ENCODE data around the gene RARA.

RARA gene

DNA sequence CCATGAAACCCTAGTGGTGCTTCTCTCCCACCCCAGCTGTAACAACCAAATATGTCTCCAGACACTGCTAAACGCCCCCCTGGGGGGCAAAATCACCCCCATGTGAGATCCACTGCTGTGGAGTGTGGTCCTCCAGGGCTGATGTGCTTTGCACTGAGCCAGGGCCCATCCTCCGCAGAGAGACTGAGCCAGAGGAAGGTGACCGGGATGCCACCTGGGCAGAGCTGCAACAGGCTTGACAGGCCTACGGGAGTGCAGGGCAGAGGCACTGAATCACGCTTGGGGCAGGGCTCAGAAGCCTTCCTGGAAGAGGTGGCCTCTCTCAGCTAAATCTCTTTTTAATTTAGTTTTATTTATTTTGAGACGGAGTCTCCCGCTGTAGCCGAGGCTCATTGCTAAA, 51.1 kb downstream of the RARA start:
- Histone ChIP-seq H3K4ac (ENCODE audit: low read depth in 1 of 2, low read length in 2 of 2) (no peak overlapping the region), H3K4me3 (ENCODE audit: insufficient read depth in 1 of 2, low read depth in 1 of 2, low read length in 2 of 2) (no peak overlapping the region), H3K23ac (ENCODE audit: low read length in 2 of 2) (no peak overlapping the region), H3K79me1 (replicated peaks; ENCODE audit: low read length, poor library complexity, severe bottlenecking) (peaks cover 3% of the 10 kb centered on the region), H3K9ac (ENCODE audit: low read length) (no peak overlapping the region), H3K27me3 (ENCODE audit: control insufficient read depth in 1 of 2, insufficient read depth in 1 of 2, low read length in 2 of 2) (no peaks in the 10 kb centered on the region), H3K4me2 (ENCODE audit: low read length, poor library complexity, severe bottlenecking) (no peak overlapping the region), H3K9me3 (ENCODE audit: control insufficient read depth, low read length) (no peaks in the 10 kb centered on the region), H2BK120ac (ENCODE audit: low read depth, low read length) (no peak overlapping the region), H2BK5ac (ENCODE audit: low read depth, low read length, poor library complexity, severe bottlenecking) (no peak overlapping the region), H3K27ac (ENCODE audit: low read length, poor library complexity, severe bottlenecking) (no peak overlapping the region), H3K36me3 (ENCODE audit: control insufficient read depth in 1 of 2, insufficient read depth in 2 of 2, low read depth in 1 of 2, low read length in 2 of 2) (peaks cover 12 to 28% of the 10 kb centered on the region in 2 experiments), H2AFZ (ENCODE audit: low read depth, low read length) (no peak overlapping the region), H2AK5ac (ENCODE audit: low read length, severe bottlenecking) (no peak overlapping the region), H2BK15ac (ENCODE audit: low read depth, poor library complexity, severe bottlenecking) (no peak overlapping the region), H4K91ac (ENCODE audit: low read length) (no peak overlapping the region), H3K4me1 (ENCODE audit: control insufficient read depth, insufficient read depth, low read depth, low read length) (peaks cover 27% of the 10 kb centered on the region), H4K8ac (ENCODE audit: low read length) (no peak overlapping the region), H3K14ac (ENCODE audit: low read length in 2 of 2) (no peak overlapping the region), H3K18ac (ENCODE audit: low read depth in 1 of 2, low read length in 2 of 2) (no peak overlapping the region), H2BK12ac (ENCODE audit: low read length in 2 of 2) (no peak overlapping the region)
- 75% methylated on average over 5 of the region's 8 CpGs for WGBS
- no peak for DNase-seq

DNA sequence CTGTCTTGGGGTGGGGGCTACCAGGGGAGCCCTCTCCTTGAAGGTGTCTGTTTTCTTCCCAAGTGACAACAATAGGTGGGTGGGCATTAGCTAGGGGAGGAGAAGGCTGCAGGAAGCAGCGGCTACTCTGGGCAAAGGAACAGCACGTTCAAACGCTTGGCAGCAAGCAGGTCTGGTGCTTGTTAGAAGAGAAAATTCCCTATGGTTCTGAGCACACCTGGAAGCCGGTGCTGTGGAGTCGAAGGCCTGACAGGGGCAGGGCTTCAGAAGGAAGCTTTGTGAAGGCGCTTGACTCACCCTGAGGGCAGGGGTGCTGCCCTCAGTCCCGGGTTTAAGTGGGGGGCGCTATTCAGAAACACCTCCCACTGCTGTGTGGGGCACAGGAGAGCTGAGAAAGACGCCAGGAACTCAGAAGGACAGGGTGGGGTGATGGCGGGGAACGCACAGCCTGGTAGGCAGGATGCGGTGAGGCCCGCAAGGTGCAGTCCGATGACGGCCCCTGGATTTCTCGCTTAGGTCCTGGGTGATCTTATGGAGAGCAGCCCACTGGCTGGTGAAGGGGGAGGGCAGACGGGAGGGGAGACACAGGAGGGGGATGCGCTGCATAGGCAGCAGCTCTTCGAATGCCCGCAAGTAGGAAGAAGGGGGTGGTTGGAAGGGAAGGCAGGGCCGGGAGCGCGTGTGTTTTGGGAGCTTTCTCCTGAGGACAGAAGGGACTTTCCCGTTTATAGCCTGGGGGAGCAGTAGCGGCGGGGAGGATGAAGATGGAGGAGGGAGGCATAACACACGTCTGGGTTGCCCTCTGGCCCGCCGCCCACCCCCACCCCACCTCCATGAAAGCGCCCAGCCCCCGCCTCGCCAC, 52.3 kb downstream of the RARA start:
- no peak overlapping the region for H2AK5ac ChIP-seq (ENCODE audit: low read length, severe bottlenecking)
- H3K4me3 ChIP-seq (ENCODE audit: insufficient read depth in 1 of 2, low read depth in 1 of 2, low read length in 2 of 2) = no peak overlapping the region
- no peak overlapping the region for H2BK15ac ChIP-seq (ENCODE audit: low read depth, poor library complexity, severe bottlenecking)
- H3K14ac ChIP-seq (ENCODE audit: low read length in 2 of 2) = no peak overlapping the region
- H3K36me3 ChIP-seq (ENCODE audit: control insufficient read depth in 1 of 2, insufficient read depth in 2 of 2, low read depth in 1 of 2, low read length in 2 of 2) = peaks cover 2 to 16% of the 10 kb centered on the region in 2 experiments
- H3K23ac ChIP-seq (ENCODE audit: low read length in 2 of 2) = peak overlapping the region in 1 of 2 experiments; percentile 6
- H2BK120ac ChIP-seq (ENCODE audit: low read depth, low read length) = no peak overlapping the region
- no peak overlapping the region for H2AFZ ChIP-seq (ENCODE audit: low read depth, low read length)
- peak overlapping the region; percentile 10 for H4K91ac ChIP-seq (ENCODE audit: low read length)
- H4K8ac ChIP-seq (ENCODE audit: low read length) = no peak overlapping the region
- DNase-seq = no peak
- no peak overlapping the region for H3K4me2 ChIP-seq (ENCODE audit: low read length, poor library complexity, severe bottlenecking)
- H2BK5ac ChIP-seq (ENCODE audit: low read depth, low read length, poor library complexity, severe bottlenecking) = no peak overlapping the region
- no peak overlapping the region for H3K18ac ChIP-seq (ENCODE audit: low read depth in 1 of 2, low read length in 2 of 2)
- no peaks in the 10 kb centered on the region for H3K27me3 ChIP-seq (ENCODE audit: control insufficient read depth in 1 of 2, insufficient read depth in 1 of 2, low read length in 2 of 2)
- 62% methylated on average over 19 of the region's 32 CpGs for WGBS
- peaks cover 27% of the 10 kb centered on the region for H3K4me1 ChIP-seq (ENCODE audit: control insufficient read depth, insufficient read depth, low read depth, low read length)
- H3K27ac ChIP-seq (ENCODE audit: low read length, poor library complexity, severe bottlenecking) = no peak overlapping the region
- H3K4ac ChIP-seq (ENCODE audit: low read depth in 1 of 2, low read length in 2 of 2) = no peak overlapping the region
- H3K79me1 ChIP-seq (replicated peaks; ENCODE audit: low read length, poor library complexity, severe bottlenecking) = peaks cover 5% of the 10 kb centered on the region
- no peak overlapping the region for H2BK12ac ChIP-seq (ENCODE audit: low read length in 2 of 2)
- no peaks in the 10 kb centered on the region for H3K9me3 ChIP-seq (ENCODE audit: control insufficient read depth, low read length)
- no peak overlapping the region for H3K9ac ChIP-seq (ENCODE audit: low read length)

DNA sequence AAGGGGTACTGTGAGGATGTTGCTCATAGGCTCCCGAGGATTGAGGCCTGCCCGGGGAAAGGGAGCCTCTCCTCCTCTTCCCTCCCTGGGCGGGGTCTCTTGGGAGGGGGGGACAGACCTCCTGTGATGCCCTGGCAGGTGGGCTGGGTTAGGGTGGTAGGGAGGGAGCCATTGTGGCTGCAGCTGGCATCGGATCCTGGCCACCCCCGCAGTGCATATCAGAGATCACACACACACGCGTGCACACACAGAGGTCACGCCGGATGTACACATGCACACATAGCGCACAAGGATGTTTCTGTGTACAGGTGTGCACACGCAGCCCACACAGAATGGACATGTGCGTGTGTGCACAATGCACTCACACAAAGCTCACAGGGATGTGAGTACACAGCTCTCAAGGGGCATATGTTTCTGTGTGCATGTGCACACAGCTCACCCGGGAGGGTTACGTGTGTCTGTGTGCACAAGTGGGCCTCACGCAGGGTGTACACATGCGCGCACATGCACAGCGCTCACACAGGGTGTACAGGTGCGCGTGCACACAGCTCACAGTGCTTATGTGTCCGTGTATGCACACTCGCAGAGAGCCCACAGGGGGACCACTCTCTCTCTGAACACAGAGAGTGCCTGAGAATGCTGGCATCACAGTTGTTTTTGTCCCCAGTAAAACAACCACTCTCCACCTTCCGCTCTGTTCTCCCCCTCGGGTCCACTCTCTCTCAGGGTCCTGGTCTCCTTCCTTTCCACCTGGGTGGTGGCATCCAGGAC, 53.1 kb downstream of the RARA start:
- H3K36me3 ChIP-seq (ENCODE audit: control insufficient read depth in 1 of 2, insufficient read depth in 2 of 2, low read depth in 1 of 2, low read length in 2 of 2) = peaks cover 0 to 10% of the 10 kb centered on the region in 2 experiments
- H2BK15ac ChIP-seq (ENCODE audit: low read depth, poor library complexity, severe bottlenecking) = no peak overlapping the region
- peak overlapping the region; percentile 62 for H3K9ac ChIP-seq (ENCODE audit: low read length)
- no peaks in the 10 kb centered on the region for H3K9me3 ChIP-seq (ENCODE audit: control insufficient read depth, low read length)
- DNase-seq = no peak
- H3K79me1 ChIP-seq (replicated peaks; ENCODE audit: low read length, poor library complexity, severe bottlenecking) = peaks cover 5% of the 10 kb centered on the region
- no peak overlapping the region for H2BK120ac ChIP-seq (ENCODE audit: low read depth, low read length)
- no peak overlapping the region for H2AFZ ChIP-seq (ENCODE audit: low read depth, low read length)
- no peak overlapping the region for H2BK5ac ChIP-seq (ENCODE audit: low read depth, low read length, poor library complexity, severe bottlenecking)
- no peak overlapping the region for H2AK5ac ChIP-seq (ENCODE audit: low read length, severe bottlenecking)
- H3K4me1 ChIP-seq (ENCODE audit: control insufficient read depth, insufficient read depth, low read depth, low read length) = peaks cover 27% of the 10 kb centered on the region
- H3K23ac ChIP-seq (ENCODE audit: low read length in 2 of 2) = no peak overlapping the region
- no peaks in the 10 kb centered on the region for H3K27me3 ChIP-seq (ENCODE audit: control insufficient read depth in 1 of 2, insufficient read depth in 1 of 2, low read length in 2 of 2)
- H3K27ac ChIP-seq (ENCODE audit: low read length, poor library complexity, severe bottlenecking) = no peak overlapping the region
- peak overlapping the region in 1 of 2 experiments; percentile 69 for H3K18ac ChIP-seq (ENCODE audit: low read depth in 1 of 2, low read length in 2 of 2)
- WGBS = 80% methylated on average over 22 of the region's 24 CpGs
- no peak overlapping the region for H3K14ac ChIP-seq (ENCODE audit: low read length in 2 of 2)
- peak overlapping the region; percentile 86 for H4K8ac ChIP-seq (ENCODE audit: low read length)
- H2BK12ac ChIP-seq (ENCODE audit: low read length in 2 of 2) = no peak overlapping the region
- H4K91ac ChIP-seq (ENCODE audit: low read length) = no peak overlapping the region
- H3K4me2 ChIP-seq (ENCODE audit: low read length, poor library complexity, severe bottlenecking) = peak overlapping the region; percentile 95
- H3K4me3 ChIP-seq (ENCODE audit: insufficient read depth in 1 of 2, low read depth in 1 of 2, low read length in 2 of 2) = peak overlapping the region; percentile 69 to 73
- H3K4ac ChIP-seq (ENCODE audit: low read depth in 1 of 2, low read length in 2 of 2) = no peak overlapping the region

DNA sequence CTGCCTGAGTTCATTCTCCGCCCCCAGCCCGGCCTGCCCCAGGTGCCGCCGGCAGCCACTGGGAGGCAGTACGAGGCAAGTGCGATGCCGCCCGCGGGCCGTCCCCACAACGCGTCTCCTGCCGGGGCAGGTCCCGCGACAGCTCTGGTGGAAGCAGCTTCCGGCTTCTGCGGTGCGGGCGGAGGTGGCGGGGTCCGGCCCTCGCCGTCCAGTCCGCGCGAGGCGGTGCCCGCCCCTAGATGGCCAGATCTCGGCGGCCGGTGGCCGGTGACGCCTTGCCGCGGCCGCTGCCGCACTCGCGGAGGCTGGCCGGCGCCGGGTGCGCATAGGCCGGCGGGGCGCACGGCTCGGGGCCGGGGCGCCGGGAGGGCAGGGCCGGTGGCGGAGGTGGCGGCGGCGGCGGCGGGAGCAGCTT, 53.7 kb downstream of the RARA start:
- under 1% methylated on average over 54 of the region's 58 CpGs for WGBS
- Histone ChIP-seq H3K4ac (ENCODE audit: low read depth in 1 of 2, low read length in 2 of 2) (peak overlapping the region; percentile 35 to 66), H2AFZ (ENCODE audit: low read depth, low read length) (peak overlapping the region; percentile 76), H3K14ac (ENCODE audit: low read length in 2 of 2) (peak overlapping the region in 1 of 2 experiments; percentile 72), H3K4me3 (ENCODE audit: insufficient read depth in 1 of 2, low read depth in 1 of 2, low read length in 2 of 2) (peak overlapping the region; percentile 73 to 80), H3K27ac (ENCODE audit: low read length, poor library complexity, severe bottlenecking) (no peak overlapping the region), H2BK120ac (ENCODE audit: low read depth, low read length) (peak overlapping the region; percentile 13), H4K91ac (ENCODE audit: low read length) (peak overlapping the region; percentile 85), H3K79me1 (replicated peaks; ENCODE audit: low read length, poor library complexity, severe bottlenecking) (peaks cover 5% of the 10 kb centered on the region), H2BK12ac (ENCODE audit: low read length in 2 of 2) (no peak overlapping the region), H3K9me3 (ENCODE audit: control insufficient read depth, low read length) (no peaks in the 10 kb centered on the region), H2AK5ac (ENCODE audit: low read length, severe bottlenecking) (no peak overlapping the region), H3K36me3 (ENCODE audit: control insufficient read depth in 1 of 2, insufficient read depth in 2 of 2, low read depth in 1 of 2, low read length in 2 of 2) (peaks cover 0 to 4% of the 10 kb centered on the region in 2 experiments), H2BK15ac (ENCODE audit: low read depth, poor library complexity, severe bottlenecking) (peak overlapping the region; percentile 55), H3K4me1 (ENCODE audit: control insufficient read depth, insufficient read depth, low read depth, low read length) (peaks cover 27% of the 10 kb centered on the region), H2BK5ac (ENCODE audit: low read depth, low read length, poor library complexity, severe bottlenecking) (no peak overlapping the region), H3K27me3 (ENCODE audit: control insufficient read depth in 1 of 2, insufficient read depth in 1 of 2, low read length in 2 of 2) (no peaks in the 10 kb centered on the region), H4K8ac (ENCODE audit: low read length) (peak overlapping the region; percentile 86), H3K23ac (ENCODE audit: low read length in 2 of 2) (peak overlapping the region in 1 of 2 experiments; percentile 62), H3K9ac (ENCODE audit: low read length) (peak overlapping the region; percentile 62), H3K18ac (ENCODE audit: low read depth in 1 of 2, low read length in 2 of 2) (peak overlapping the region; percentile 69 to 75), H3K4me2 (ENCODE audit: low read length, poor library complexity, severe bottlenecking) (peak overlapping the region; percentile 95)
- peak; percentile 77 for DNase-seq
